Activated naive CD8-positive, alpha-beta T cell (primary cell): Measurements from ENCODE around the gene ULK3.

Experiments
- H3K27ac Mint-ChIP-seq: one replicate; pipeline ENCODE4 v1.8.0; 2021; ENCODE audit warnings: mixed read lengths
- H3K27me3 Mint-ChIP-seq: one replicate; pipeline ENCODE4 v1.8.0; 2021; ENCODE audit warnings: mixed read lengths
- H3K36me3 Mint-ChIP-seq: one replicate; pipeline ENCODE4 v1.8.0; 2021; ENCODE audit warnings: mixed read lengths
- H3K4me1 Mint-ChIP-seq: one replicate; pipeline ENCODE4 v1.8.0; 2021; ENCODE audit warnings: low read depth, mixed read lengths
- H3K4me3 Mint-ChIP-seq: one replicate; pipeline ENCODE4 v1.8.0; 2021; ENCODE audit warnings: mild to moderate bottlenecking, mixed read lengths
- H3K9me3 Mint-ChIP-seq: one replicate; pipeline ENCODE4 v1.8.0; 2021; ENCODE audit warnings: low read depth, mixed read lengths

The ULK3 gene

DNA sequence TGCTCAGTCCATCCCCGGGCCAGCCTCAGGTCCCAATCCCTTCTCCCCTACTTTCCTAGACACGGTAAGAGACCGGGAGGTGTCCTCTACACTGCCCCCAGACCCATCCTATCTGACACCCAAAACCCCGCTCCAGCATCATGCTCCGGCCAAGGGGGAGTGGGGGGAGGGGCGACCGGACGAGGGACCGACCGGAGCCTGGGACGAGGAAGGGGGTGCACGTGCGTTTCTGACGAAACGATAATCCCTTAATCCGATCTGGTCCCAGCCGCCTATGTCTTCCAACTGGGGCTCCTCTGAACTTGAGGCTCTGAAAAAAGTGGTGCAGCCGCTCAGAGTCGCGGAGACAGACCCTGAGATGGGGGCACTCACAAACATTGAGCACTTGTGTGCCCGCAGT lies 16.0 kb downstream of the ULK3 start:
- Mint-ChIP-seq H3K27ac (no peak overlapping the region), H3K4me3 (no peak overlapping the region)

DNA sequence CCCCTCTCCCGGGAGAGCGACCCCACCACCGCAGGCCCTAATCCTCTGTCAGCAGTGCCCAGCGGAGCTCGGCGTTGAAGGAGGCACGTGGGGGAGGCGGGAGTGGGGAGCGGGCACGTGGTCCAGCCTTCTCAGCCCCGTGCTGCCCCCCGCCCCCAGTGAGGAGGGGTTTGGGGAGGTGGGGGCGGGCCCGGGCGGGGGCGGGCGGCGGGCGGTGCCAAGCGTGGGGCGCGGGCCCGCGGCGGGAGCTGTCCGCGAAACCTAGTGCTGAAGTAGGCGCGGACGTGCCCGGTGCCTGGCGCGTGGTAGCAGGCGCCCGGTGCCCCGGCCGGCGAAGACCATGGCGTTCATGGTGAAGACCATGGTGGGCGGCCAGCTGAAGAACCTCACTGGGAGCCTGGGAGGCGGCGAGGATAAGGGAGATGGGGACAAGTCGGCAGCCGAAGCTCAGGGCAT lies 16.6 kb downstream of the ULK3 start, which contains the start of gene CPLX3:
CPLX3 (plus strand) TSS at position 264 of the 456 bp plus-strand sequence; CDS start at position 341, 77 bp downstream.
- Mint-ChIP-seq H3K4me3 (no peak within 1 kb of the TSS), H3K27ac (no peak within 1 kb of the TSS), H3K27me3 (peaks cover 10% of the 10 kb centered on the region), H3K4me1 (no peaks in the 10 kb centered on the region), H3K36me3 (no peaks in the 10 kb centered on the region), H3K9me3 (no peaks in the 10 kb centered on the region)

More for the DNA sequence above, 16.0 kb downstream of the ULK3 start:
- H3K27me3 Mint-ChIP-seq: peaks cover 10% of the 10 kb centered on the region
- no peaks in the 10 kb centered on the region for H3K9me3 Mint-ChIP-seq
- no peaks in the 10 kb centered on the region for H3K4me1 Mint-ChIP-seq
- H3K36me3 Mint-ChIP-seq: no peaks in the 10 kb centered on the region

DNA sequence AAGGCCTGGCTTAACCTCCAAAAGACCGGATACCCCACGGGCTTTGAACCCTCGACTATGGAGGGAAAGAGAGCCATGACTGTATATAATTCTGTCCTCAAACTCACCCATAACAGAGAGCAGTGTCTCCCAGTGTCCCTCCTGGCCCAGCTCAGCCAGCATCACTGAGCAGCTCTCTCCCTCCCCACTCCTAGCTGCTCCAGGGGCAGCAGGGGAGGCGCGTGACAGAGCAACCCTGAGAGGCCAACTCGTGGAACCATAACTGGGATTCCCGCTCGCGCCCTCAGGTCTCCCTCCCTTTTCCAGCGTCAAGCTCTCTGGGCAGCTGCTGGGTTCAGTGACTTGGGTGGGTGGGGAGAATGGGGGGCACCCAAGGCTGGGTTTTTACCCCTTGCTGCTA lies 17.1 kb downstream of the ULK3 start:
- H3K4me3 Mint-ChIP-seq: no peak overlapping the region
- peaks cover 10% of the 10 kb centered on the region for H3K27me3 Mint-ChIP-seq
- H3K27ac Mint-ChIP-seq: no peak overlapping the region
- no peaks in the 10 kb centered on the region for H3K4me1 Mint-ChIP-seq
- no peaks in the 10 kb centered on the region for H3K9me3 Mint-ChIP-seq
- no peaks in the 10 kb centered on the region for H3K36me3 Mint-ChIP-seq

GRCh38 chr15:74824976-74825375 lies 18.0 kb downstream of the ULK3 start:
- no peaks in the 10 kb centered on the region for H3K36me3 Mint-ChIP-seq
- no peaks in the 10 kb centered on the region for H3K4me1 Mint-ChIP-seq
- H3K27ac Mint-ChIP-seq: no peak overlapping the region
- H3K9me3 Mint-ChIP-seq: no peaks in the 10 kb centered on the region
- H3K4me3 Mint-ChIP-seq: no peak overlapping the region
- peaks cover 10% of the 10 kb centered on the region for H3K27me3 Mint-ChIP-seq

DNA sequence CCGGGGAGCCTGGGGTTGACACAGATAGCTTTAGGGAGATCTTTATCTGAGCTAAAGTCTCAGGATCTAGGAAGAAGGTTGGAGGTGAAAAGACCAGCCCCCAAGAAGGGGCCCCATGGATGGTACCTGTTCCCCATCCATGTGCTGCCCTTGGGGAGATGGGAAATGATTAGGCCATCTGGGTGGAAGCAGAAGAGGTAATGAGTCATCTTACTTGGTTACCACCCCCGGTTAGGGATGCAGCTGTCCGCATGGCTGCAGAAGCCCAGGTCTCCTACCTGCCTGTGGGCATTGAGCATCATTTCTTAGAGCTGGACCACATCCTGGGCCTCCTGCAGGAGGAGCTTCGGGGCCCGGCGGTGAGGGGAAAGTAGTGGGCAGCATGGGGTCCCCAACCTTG lies 19.6 kb downstream of the ULK3 start:
- Mint-ChIP-seq H3K27ac (no peak overlapping the region), H3K9me3 (no peaks in the 10 kb centered on the region), H3K4me1 (peaks cover 3% of the 10 kb centered on the region), H3K36me3 (no peaks in the 10 kb centered on the region), H3K27me3 (peaks cover 8% of the 10 kb centered on the region), H3K4me3 (no peak overlapping the region)

GRCh38 chr15:74822233-74822632 lies 20.7 kb downstream of the ULK3 start:
- H3K36me3 Mint-ChIP-seq: no peaks in the 10 kb centered on the region
- no peaks in the 10 kb centered on the region for H3K9me3 Mint-ChIP-seq
- no peak overlapping the region for H3K4me3 Mint-ChIP-seq
- peaks cover 2% of the 10 kb centered on the region for H3K27me3 Mint-ChIP-seq
- no peak overlapping the region for H3K27ac Mint-ChIP-seq
- peaks cover 3% of the 10 kb centered on the region for H3K4me1 Mint-ChIP-seq

- Mint-ChIP-seq H3K9me3 (no peaks in the 10 kb centered on the region), H3K36me3 (no peaks in the 10 kb centered on the region), H3K27me3 (peaks cover 2% of the 10 kb centered on the region), H3K27ac (no peak overlapping the region), H3K4me1 (peaks cover 3% of the 10 kb centered on the region), H3K4me3 (no peak overlapping the region)
Measured at GRCh38 chr15:74821790-74822158, 21.2 kb downstream of the ULK3 start.

DNA sequence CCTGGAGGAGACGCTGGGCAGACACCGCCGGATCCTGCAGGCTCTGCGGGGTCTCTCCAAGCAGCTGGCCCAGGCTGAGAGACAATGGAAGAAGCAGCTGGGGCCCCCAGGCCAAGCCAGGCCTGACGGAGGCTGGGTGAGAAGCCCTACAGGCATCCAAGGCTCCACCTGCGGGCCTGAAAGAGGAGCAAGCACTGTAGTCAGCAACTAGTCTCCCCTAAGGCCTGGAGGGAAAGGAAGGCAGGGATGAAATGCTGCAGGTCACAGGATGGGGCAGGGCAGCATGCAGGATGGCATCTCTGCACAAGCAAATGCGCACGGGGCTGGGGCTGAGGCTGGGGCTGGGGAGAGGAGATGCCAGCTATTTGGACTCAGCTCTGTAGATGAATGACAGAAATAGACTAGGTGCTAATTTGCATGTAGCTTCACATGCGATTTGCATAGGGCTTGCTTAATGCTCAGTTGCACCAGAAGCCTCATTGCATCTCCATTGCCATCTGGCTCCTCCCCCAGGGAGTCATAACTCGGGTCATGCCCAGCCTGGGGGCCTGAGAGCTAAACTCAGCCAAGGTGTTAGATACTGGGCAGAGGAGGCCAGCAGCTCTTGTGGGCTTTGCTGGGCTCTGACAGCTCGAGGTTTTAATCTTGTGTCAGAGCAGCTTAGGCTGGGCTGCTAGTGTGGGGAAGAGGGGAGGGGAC lies 21.7 kb downstream of the ULK3 start:
- no peaks in the 10 kb centered on the region for H3K36me3 Mint-ChIP-seq
- no peaks in the 10 kb centered on the region for H3K9me3 Mint-ChIP-seq
- H3K4me1 Mint-ChIP-seq: peaks cover 3% of the 10 kb centered on the region
- peaks cover 2% of the 10 kb centered on the region for H3K27me3 Mint-ChIP-seq
- no peak overlapping the region for H3K27ac Mint-ChIP-seq
- H3K4me3 Mint-ChIP-seq: no peak overlapping the region

GRCh38 chr15:74820056-74820455 lies 22.9 kb downstream of the ULK3 start:
- Mint-ChIP-seq H3K9me3 (no peaks in the 10 kb centered on the region), H3K27ac (no peak overlapping the region), H3K4me1 (peaks cover 3% of the 10 kb centered on the region), H3K27me3 (peaks cover 2% of the 10 kb centered on the region), H3K4me3 (no peak overlapping the region), H3K36me3 (no peaks in the 10 kb centered on the region)

DNA sequence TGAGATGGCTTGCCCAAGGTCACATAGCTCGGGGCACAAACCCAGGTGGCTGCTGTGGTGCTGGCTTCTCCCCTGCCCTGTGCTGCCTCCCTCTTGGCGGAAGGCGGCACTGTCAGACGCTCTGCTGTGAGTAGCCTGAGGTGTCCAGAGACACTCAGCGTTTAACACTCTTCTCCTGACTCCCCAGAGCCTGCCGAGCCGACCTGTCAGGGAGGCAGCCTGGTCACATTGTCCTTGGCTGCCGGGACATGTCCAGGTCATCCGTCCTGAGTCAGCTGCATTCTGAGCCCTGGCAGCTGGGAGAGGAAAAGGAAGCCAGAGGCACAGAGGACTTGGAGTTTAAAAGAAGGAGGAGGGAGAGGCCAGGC lies 25.6 kb downstream of the ULK3 start:
- Mint-ChIP-seq H3K4me3 (no peak overlapping the region), H3K27me3 (peaks cover 2% of the 10 kb centered on the region), H3K9me3 (no peaks in the 10 kb centered on the region), H3K4me1 (peaks cover 3% of the 10 kb centered on the region), H3K36me3 (no peaks in the 10 kb centered on the region), H3K27ac (no peak overlapping the region)

GRCh38 chr15:74816624-74817369 lies 26.2 kb downstream of the ULK3 start:
- Mint-ChIP-seq H3K36me3 (no peaks in the 10 kb centered on the region), H3K27me3 (peaks cover 2% of the 10 kb centered on the region), H3K27ac (no peak overlapping the region), H3K9me3 (no peaks in the 10 kb centered on the region), H3K4me1 (peaks cover 3% of the 10 kb centered on the region), H3K4me3 (no peak overlapping the region)

DNA sequence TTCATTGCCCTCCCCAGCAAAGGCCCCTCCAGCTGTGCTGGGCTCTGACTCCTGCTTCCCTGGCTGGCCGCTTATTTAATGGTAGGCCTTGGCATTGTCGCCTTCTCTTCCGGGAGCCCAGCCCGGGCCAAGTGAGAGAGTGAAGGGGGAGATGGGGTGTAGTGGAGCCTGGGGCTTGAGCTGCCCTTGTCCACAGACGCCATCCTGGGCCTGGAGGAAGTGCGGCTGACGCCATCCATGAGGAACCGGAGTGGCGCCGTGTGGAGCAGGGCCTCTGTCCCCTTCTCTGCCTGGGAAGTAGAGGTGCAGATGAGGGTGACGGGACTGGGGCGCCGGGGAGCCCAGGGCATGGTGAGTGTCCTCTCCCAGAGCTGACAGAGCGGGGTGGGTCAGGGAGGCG lies 27.0 kb downstream of the ULK3 start:
- Mint-ChIP-seq H3K27ac (no peak overlapping the region), H3K4me3 (no peak overlapping the region), H3K9me3 (no peaks in the 10 kb centered on the region), H3K4me1 (peaks cover 3% of the 10 kb centered on the region), H3K36me3 (no peaks in the 10 kb centered on the region), H3K27me3 (peaks cover 2% of the 10 kb centered on the region)

DNA sequence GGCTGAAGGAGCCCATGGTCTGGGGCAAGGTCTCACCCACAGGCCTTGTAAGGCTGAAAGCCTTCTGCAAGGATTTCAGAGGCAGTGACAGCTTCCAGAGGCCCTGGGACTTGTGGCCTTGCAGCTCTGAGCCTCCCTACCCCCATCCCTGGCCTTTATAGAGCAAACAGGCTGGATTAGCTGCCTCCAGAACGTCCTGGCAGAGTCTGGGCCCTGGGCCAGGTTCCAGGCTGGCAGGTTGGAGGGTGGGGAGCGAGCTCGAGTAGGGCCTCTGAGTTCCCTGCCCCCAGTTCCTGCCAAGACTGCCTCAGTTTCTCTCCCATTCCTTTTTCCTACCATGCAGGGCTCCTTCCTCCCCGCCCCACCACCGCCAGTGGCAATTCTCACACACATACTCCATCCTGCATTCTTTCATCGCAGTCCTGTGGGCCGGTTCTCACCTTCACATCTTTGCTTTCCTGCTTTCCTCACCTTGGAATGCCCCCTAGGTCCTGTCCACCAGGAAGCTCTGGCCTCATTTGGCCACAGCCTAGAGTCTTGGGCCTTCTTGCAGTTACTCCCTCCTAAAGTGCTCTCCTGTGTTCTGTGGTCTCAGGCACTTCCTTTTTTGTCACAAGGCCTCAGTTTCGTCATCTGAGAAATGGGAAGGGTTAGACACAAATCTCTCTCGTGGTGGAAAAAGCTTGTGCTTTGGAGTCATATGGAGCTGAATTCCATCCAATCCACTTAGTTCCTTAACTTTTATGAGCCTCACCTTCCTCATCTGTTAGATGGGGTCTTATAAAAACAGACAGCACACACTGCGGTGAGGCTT lies 27.6 kb downstream of the ULK3 start:
- H3K4me1 Mint-ChIP-seq: peaks cover 3% of the 10 kb centered on the region
- H3K9me3 Mint-ChIP-seq: no peaks in the 10 kb centered on the region
- H3K4me3 Mint-ChIP-seq: no peak overlapping the region
- H3K27me3 Mint-ChIP-seq: peaks cover 2% of the 10 kb centered on the region
- no peaks in the 10 kb centered on the region for H3K36me3 Mint-ChIP-seq
- H3K27ac Mint-ChIP-seq: no peak overlapping the region

- H3K9me3 Mint-ChIP-seq: no peaks in the 10 kb centered on the region
- H3K36me3 Mint-ChIP-seq: no peaks in the 10 kb centered on the region
- H3K27me3 Mint-ChIP-seq: no peaks in the 10 kb centered on the region
- H3K4me1 Mint-ChIP-seq: peaks cover 16% of the 10 kb centered on the region
- peak within 1 kb of the TSS; percentile 30 for H3K27ac Mint-ChIP-seq
- H3K4me3 Mint-ChIP-seq: no peak within 1 kb of the TSS
Measured at GRCh38 chr15:74812533-74812932, 30.4 kb downstream of the ULK3 start, which contains the start of gene LMAN1L. Gene LMAN1L, plus strand, starts transcription at chr15:74812835. Its CDS starts 20 bp downstream, at chr15:74812855.

DNA sequence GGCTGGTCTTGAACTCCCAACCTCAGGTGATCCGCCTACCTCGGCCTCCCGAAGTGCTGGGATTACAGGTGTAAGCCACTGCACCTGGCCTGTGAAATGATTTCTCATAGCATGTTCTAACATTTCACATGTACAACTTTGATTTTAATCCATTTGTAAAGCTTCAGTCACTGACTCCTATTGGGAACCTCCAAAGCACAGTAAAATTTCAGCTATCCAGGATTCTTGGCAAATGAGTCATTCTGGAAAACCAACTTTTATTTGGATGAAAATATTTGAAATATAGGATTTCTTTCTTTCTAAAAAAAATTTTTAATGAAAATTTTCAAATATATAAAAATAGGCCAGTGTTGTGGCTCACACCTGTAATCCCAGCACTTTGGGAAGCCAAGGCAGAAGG lies 33.0 kb downstream of the ULK3 start:
- Mint-ChIP-seq H3K27ac (no peak overlapping the region), H3K9me3 (no peaks in the 10 kb centered on the region), H3K4me1 (peaks cover 28% of the 10 kb centered on the region), H3K27me3 (no peaks in the 10 kb centered on the region), H3K36me3 (no peaks in the 10 kb centered on the region), H3K4me3 (no peak overlapping the region)
